GM12873 (cell line): ENCODE data around the gene AQP6.

Experiments used
- TF ChIP-seq, protein P1 (sequence below): IDR thresholded peaks from 2 replicates; pipeline ENCODE4 v1.5.1; 2012; ENCODE audit warnings: low read depth, mild to moderate bottlenecking, moderate library complexity, low read length, control low read depth; ENCODE audit not compliant: insufficient read depth; ENCODE audit errors: missing control alignments

The AQP6 gene

DNA sequence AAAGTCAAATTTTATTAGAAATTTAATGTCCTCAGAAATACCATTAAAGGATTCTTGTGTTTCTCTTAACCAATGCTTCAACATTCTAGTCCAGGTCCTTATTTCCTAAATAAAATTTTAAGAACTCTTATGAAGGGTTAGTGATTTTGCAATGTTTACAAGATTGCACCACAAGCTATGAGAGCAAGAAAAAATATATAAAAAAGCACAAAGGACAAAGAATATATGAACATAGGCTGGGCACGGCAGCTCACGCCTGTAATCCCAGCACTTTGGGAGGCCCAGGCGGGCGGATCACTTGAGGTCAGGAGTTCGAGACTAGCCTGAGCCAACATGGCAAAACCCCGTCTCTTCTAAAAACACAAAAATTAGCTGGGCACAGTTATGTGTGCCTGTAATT lies 44.9 kb downstream of the AQP6 start:
- TF ChIP-seq, protein P1, sequence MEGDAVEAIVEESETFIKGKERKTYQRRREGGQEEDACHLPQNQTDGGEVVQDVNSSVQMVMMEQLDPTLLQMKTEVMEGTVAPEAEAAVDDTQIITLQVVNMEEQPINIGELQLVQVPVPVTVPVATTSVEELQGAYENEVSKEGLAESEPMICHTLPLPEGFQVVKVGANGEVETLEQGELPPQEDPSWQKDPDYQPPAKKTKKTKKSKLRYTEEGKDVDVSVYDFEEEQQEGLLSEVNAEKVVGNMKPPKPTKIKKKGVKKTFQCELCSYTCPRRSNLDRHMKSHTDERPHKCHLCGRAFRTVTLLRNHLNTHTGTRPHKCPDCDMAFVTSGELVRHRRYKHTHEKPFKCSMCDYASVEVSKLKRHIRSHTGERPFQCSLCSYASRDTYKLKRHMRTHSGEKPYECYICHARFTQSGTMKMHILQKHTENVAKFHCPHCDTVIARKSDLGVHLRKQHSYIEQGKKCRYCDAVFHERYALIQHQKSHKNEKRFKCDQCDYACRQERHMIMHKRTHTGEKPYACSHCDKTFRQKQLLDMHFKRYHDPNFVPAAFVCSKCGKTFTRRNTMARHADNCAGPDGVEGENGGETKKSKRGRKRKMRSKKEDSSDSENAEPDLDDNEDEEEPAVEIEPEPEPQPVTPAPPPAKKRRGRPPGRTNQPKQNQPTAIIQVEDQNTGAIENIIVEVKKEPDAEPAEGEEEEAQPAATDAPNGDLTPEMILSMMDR, result no peak

DNA sequence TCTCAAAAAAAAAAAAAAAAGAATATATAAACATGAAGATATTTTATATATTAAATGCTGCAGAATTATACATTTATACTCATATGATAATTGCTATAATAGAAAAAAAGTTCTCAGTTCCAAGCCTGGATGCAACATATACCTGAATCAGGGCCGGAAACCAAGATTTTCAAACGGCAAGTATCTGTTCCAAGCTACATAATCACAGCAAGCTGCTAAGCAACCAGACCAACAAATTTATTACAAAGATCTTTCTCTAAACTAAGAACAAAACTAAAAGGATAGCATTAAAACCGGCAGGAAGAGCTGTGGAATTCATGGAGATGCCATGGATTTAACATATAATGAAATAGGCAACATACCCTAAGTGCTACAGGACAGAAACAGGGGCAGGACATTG lies 45.4 kb downstream of the AQP6 start:
- TF ChIP-seq, protein P1, result no peak

- TF ChIP-seq, protein P1, result no peak
Observed at GRCh38 chr12:50018968-50019367, 46.2 kb downstream of the AQP6 start.

- TF ChIP-seq, protein P1, result no peak
Observed at GRCh38 chr12:50019524-50019923, 46.8 kb downstream of the AQP6 start.

- TF ChIP-seq, protein P1, result no peak
Observed at GRCh38 chr12:50021031-50021430, 48.3 kb downstream of the AQP6 start.

DNA sequence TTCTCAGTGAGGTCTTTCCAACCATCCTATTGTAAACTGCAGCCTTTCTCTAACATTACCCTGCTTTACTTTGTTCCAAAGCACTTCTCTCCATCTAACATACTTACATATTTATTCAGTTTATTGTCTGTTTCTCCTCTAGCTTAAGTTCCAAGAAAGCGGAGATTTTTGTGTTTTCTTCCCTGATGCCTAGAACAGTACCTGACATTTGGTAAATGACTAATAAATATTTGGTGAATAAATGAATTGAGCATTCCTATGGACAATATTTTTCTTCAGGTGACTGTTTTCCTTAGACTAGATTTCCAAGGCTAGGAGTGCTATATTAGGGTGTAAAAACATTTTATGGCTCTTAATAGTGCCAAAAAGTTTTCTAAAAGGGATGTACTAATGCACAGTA lies 50.2 kb downstream of the AQP6 start:
- TF ChIP-seq, protein P1, result no peak

GRCh38 chr12:50024227-50024626 lies 51.5 kb downstream of the AQP6 start:
- TF ChIP-seq, protein P1, result no peak

DNA sequence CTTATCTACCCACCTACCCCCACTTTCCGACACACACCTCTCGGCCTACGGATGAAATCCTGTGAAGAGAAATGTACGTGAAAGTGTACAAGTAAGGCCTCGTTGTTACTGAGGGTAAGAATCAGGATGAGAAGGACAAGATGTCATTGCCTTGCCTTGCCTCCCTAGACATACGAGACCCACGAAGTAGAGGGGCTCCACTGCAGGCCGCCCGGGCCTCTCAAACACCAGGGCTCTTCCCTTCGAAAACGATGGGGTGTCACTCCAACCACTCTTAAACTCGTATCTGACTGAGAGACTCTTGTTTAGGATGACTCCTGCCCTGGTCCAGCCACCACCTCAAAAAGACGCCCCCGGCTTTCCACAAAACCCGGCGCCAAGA lies 52.0 kb downstream of the AQP6 start:
- TF ChIP-seq, protein P1, result no peak
